GM12874 (cell line): ENCODE measurements around the gene GALNT12.

Source experiments
- TF ChIP-seq, protein P1 (sequence below): IDR thresholded peaks from 2 replicates; pipeline ENCODE4 v1.5.1; 2011; ENCODE audit warnings: low read depth, mild to moderate bottlenecking, control low read depth, low read length, moderate library complexity; ENCODE audit not compliant: insufficient read depth

The GALNT12 gene

DNA sequence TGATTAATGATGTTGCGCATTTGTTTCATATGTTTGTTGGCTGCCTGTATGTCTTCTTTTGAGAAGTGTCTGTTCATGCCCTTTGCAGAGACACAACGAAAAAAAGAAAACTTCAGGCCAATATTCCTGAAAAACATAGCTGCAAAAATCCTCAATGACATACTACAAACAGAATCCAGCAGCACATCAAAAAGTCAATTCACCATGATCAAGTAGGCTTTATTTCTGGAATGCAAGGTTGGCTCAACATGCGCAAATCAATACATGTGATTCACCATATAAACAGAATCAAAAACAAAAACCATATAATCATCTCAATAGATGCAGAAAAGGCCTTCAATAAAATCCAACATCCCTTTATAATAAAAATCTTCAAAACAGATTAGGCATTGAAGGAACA lies 9.2 kb upstream of the GALNT12 start:
- TF ChIP-seq, protein P1, sequence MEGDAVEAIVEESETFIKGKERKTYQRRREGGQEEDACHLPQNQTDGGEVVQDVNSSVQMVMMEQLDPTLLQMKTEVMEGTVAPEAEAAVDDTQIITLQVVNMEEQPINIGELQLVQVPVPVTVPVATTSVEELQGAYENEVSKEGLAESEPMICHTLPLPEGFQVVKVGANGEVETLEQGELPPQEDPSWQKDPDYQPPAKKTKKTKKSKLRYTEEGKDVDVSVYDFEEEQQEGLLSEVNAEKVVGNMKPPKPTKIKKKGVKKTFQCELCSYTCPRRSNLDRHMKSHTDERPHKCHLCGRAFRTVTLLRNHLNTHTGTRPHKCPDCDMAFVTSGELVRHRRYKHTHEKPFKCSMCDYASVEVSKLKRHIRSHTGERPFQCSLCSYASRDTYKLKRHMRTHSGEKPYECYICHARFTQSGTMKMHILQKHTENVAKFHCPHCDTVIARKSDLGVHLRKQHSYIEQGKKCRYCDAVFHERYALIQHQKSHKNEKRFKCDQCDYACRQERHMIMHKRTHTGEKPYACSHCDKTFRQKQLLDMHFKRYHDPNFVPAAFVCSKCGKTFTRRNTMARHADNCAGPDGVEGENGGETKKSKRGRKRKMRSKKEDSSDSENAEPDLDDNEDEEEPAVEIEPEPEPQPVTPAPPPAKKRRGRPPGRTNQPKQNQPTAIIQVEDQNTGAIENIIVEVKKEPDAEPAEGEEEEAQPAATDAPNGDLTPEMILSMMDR = no peak

DNA sequence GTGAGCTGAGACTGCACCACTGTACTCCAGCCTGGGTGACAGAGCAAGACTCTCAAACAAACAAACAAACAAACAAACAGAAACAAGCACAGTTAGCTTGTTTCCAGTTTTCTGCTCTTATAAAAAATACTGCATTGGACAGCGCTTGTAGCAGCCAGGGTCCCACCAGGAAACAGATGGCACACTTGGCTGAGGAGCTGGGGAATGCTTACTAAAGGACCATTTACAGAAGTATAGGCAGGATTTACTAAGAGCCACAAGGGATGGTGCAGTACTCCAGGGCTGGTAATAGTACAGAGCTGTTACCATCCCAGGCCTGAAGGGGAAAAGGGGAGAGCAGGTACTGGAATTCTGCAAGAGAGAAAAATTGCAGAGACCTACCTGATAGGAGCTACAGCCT lies 5.9 kb upstream of the GALNT12 start:
- TF ChIP-seq, protein P1 = no peak

DNA sequence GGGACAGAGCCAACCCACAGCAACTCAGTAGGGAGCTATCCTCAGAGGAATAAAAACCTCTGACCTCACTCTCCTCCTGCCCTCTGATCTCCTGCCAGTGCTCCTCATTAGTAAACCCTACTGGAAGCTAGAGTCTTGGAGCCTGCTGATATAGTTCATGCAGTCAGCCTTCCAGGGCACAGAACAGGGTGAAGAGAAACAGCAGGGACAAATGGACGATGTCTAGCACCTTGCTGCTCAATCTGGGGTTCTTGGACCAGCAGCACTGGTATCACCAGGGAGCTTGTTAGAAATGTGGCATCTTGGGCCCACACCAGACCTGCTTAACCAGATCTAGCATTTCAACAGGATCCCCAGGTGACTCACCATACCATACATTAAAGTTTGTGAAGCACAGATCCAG lies 5.5 kb upstream of the GALNT12 start:
- TF ChIP-seq, protein P1 = no peak

DNA sequence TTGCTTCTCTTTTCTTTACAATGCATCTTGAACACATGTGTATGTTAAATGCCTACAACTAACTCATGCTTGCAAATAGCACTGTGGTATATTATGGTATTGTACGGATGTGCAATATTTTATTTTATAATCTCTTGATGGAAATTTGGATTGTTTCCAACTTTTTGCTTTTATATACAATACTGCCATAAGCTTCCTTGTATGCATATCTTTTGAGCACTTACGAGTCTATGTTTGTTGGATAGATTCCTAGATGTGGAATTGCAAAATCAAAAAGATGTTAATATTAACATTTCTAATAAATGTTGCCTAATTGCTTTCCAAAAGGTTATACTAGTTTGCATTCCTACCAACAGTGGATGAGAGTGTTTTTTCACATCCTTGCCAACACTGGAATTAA lies 3.4 kb upstream of the GALNT12 start:
- TF ChIP-seq, protein P1 = no peak

DNA sequence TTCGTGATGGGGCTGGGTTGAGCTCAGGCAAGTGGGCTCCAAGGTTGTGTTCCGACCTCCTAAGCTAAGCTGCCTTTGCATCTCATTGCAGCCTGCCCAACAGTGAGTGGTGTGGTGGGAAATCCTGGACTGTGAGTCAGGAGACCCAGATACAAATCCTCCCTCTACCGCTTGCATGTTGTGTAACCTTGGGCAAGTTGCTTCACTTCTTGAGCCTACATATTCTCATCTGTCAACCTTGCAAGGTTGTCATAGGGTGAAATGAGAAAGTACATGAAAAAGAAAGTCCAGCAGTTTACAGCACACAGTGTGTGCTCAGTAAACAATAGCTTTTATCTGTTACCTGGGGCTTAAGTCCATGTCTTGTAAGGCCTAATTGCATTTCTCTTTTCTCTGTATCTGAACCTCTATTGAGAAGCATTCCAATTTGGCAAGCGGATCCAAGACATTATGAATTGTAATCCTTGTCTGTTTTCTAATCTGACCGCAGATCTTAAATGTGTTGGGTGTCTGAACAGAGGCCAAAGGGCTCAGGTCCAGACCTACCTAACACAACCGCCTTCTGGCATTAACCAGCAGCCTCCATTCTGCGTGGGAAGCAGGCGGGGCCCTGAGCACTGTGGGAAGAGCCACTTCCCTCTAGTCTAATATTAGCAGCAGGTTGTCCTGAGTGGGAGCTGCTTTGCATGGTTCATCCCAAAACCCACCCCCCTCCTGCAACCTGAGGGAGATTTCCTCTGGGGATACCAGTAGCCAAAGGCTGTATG lies 1.8 kb upstream of the GALNT12 start:
- TF ChIP-seq, protein P1 = no peak

DNA sequence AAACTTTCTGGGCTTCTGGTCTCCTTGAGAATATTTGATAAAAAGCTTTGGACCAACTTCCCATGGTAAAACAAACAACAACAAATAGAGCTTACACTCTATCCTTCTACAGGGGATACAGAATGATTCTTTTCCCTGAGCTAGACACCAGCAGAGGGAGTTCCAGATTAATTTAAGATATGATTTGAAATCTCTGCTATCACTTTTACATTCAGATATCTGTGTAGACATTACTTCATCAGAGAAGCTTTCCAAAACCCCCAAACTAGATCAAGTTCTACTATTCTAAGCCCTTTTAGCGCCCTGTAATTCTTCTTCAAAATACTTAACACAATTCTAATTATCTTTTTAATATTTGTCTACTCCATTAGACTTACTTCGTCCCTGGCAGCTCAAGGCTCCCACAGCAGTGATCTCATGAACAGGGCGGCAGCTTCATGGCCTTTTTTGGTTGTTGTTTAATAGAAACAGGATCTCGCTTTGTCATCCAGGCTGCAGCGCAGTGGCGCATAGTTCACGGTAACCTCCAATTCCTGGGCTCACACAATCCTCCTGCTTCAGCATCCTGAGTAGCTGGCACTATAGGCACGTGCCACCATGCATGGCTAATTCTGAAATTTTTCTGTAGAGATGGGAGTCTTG lies 955 bp upstream of the GALNT12 start:
- TF ChIP-seq, protein P1 = no peak

DNA sequence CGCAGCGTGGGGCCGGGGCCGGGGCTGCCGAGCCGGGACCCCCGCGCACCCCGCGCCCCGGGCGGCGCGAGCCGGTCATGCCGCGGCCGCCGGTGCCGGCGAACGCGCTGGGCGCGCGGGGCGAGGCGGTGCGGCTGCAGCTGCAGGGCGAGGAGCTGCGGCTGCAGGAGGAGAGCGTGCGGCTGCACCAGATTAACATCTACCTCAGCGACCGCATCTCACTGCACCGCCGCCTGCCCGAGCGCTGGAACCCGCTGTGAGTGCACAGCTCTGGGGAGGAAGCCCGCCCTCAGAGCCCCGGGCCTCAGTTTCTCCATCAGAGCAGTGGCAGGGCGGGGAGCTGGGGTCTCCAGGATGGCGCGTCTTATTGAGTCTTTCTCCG lies 335 bp downstream of the GALNT12 start:
- TF ChIP-seq, protein P1 = no peak
